ENCODE measurements around the gene APOL4.
"Not testable (repeated sequence)": the region's sequence is repeated elsewhere in the genome, so short reads cannot be mapped to it uniquely, and the experiment has no call there.

Gene APOL4

DNA sequence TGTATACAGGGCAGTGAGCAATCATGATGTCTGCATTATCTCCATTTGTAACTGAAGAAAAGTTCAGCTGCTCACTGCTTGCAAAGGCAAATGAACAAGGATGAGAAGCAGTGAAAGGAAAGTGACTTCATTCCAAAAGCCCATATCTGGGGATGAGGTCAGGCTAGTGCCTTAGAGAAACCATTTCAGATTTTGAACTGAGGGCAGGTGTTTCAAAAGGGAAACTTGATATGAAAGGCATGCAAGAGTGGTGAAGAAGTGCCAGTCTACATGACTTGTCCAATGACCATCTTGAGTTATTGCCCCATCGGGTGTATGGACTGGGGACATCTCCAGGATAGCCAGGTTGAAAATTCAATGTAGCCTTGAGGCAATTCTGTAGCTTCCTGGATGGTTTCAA is 7.3 kb upstream of the APOL4 start:
- H3K4me3 ChIP-seq: no peak overlapping the region
- DNase-seq: no peak
- no peak overlapping the region for H3K27ac ChIP-seq
- TF ChIP-seq, protein P1, sequence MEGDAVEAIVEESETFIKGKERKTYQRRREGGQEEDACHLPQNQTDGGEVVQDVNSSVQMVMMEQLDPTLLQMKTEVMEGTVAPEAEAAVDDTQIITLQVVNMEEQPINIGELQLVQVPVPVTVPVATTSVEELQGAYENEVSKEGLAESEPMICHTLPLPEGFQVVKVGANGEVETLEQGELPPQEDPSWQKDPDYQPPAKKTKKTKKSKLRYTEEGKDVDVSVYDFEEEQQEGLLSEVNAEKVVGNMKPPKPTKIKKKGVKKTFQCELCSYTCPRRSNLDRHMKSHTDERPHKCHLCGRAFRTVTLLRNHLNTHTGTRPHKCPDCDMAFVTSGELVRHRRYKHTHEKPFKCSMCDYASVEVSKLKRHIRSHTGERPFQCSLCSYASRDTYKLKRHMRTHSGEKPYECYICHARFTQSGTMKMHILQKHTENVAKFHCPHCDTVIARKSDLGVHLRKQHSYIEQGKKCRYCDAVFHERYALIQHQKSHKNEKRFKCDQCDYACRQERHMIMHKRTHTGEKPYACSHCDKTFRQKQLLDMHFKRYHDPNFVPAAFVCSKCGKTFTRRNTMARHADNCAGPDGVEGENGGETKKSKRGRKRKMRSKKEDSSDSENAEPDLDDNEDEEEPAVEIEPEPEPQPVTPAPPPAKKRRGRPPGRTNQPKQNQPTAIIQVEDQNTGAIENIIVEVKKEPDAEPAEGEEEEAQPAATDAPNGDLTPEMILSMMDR (IDR thresholded peaks at IDR 0.05): no peak
- no peaks in the 10 kb centered on the region for H3K4me1 ChIP-seq
- H3K36me3 ChIP-seq: no peaks in the 10 kb centered on the region
- intact Hi-C loops (cut with DNase I; ENCODE audit: low total_unique reads): no loop called here
- H3K9me3 ChIP-seq: no peaks in the 10 kb centered on the region
- H3K27me3 ChIP-seq: peaks cover 0 to 6% of the 10 kb centered on the region in 2 donors

DNA sequence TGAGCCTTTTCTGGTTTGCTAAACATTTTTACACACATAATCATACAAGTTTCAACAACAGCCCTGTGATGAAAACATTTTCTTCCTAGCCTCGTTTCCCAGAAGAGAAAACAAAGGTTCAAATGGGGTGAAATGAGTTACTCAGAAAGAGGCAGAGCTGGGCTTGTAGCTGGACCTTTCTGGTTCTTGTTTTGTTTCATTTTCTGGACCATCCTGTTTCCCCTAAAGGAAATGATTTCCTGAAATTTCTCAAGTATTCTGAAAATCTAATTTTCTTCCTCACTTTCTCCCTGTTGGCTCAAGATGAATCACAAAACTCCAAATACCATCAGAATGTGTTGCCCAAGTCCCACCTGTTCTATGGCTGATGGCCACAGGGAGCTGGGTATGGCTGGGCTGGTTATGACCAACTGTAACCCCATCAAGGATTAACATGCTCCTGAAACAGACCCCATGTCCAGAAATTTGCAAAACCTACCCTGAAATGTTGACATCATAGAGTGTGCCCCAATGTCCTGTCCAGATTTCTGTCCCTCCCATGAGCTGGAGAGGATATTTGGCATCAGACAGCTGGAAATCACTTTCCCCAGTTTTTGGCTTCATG is 6.7 kb upstream of the APOL4 start:
- DNase-seq: peak in 1 of 2 donors; percentile 10
- Histone ChIP-seq H3K27me3 (peaks cover 0 to 3% of the 10 kb centered on the region in 2 donors), H3K4me3 (no peak overlapping the region), H3K9me3 (no peaks in the 10 kb centered on the region), H3K4me1 (no peaks in the 10 kb centered on the region), H3K27ac (no peak overlapping the region), H3K36me3 (no peaks in the 10 kb centered on the region)
- TF ChIP-seq, protein P1 (IDR thresholded peaks at IDR 0.05): no peak
- intact Hi-C loops (cut with DNase I; ENCODE audit: low total_unique reads): no loop called here

GRCh38 chr22:36206255-36206654 is 4.6 kb upstream of the APOL4 start:
- no peaks in the 10 kb centered on the region for H3K27me3 ChIP-seq
- H3K4me3 ChIP-seq: no peak overlapping the region
- H3K36me3 ChIP-seq: no peaks in the 10 kb centered on the region
- no peak overlapping the region for H3K27ac ChIP-seq
- intact Hi-C loops (cut with DNase I; ENCODE audit: low total_unique reads): no loop called here
- TF ChIP-seq, protein P1 (IDR thresholded peaks at IDR 0.05): no peak
- no peaks in the 10 kb centered on the region for H3K9me3 ChIP-seq
- no peak for DNase-seq
- H3K4me1 ChIP-seq: no peaks in the 10 kb centered on the region

DNA sequence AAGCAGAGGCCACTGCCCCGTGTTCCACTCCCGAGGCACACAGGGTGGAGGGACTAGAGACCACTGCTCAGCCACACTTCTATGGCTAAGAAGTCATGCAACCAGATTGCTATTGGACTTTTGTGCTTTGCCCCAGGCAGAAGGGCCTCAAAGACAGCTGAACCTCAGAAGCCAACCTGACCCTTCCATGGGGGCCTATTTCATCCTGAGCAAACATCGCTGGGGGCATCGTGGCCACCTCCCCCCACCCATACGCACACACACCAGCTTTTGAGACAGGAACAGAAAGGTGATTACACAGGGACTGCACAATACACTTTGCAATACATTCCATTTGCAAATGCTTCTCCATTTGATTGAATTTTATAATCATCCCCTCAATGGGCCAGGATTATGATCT is 4.0 kb upstream of the APOL4 start:
- H3K27me3 ChIP-seq; H3K4me1 ChIP-seq; H3K9me3 ChIP-seq; H3K4me3 ChIP-seq; DNase-seq; intact Hi-C loops (cut with DNase I; ENCODE audit: low total_unique reads); H3K27ac ChIP-seq; H3K36me3 ChIP-seq: not testable (repeated sequence)

GRCh38 chr22:36204632-36205015 is 3.0 kb upstream of the APOL4 start:
- H3K9me3 ChIP-seq: no peaks in the 10 kb centered on the region
- no peaks in the 10 kb centered on the region for H3K4me1 ChIP-seq
- H3K36me3 ChIP-seq: no peaks in the 10 kb centered on the region
- no peak for DNase-seq
- TF ChIP-seq, protein P1 (IDR thresholded peaks at IDR 0.05): no peak
- no peak overlapping the region for H3K4me3 ChIP-seq
- H3K27me3 ChIP-seq: peaks cover 0 to 2% of the 10 kb centered on the region in 2 donors
- intact Hi-C loops (cut with DNase I; ENCODE audit: low total_unique reads): loop anchor here (5.0 kb wide), 1 partner anchor 53 kb away; no protein-coding TSS in a partner anchor
- H3K27ac ChIP-seq: no peak overlapping the region

- Histone ChIP-seq H3K36me3 (no peaks in the 10 kb centered on the region), H3K27me3 (peaks cover 0 to 4% of the 10 kb centered on the region in 2 donors), H3K9me3 (no peaks in the 10 kb centered on the region), H3K27ac (no peak overlapping the region), H3K4me1 (no peaks in the 10 kb centered on the region), H3K4me3 (no peak overlapping the region)
- intact Hi-C loops (cut with DNase I; ENCODE audit: low total_unique reads): loop anchor here (5.0 kb wide), 1 partner anchor 53 kb away; no protein-coding TSS in a partner anchor
- no peak for DNase-seq
- TF ChIP-seq, protein P1 (IDR thresholded peaks at IDR 0.05): no peak
These were observed 2.5 kb upstream of the APOL4 start for GRCh38 chr22:36204001-36204631.

GRCh38 chr22:36203441-36203840 is 1.8 kb upstream of the APOL4 start:
- not testable (repeated sequence) for H3K9me3 ChIP-seq, H3K27me3 ChIP-seq
- intact Hi-C loops (cut with DNase I; ENCODE audit: low total_unique reads): loop anchor here (5.0 kb wide), 1 partner anchor 54 kb away; no protein-coding TSS in a partner anchor

DNA sequence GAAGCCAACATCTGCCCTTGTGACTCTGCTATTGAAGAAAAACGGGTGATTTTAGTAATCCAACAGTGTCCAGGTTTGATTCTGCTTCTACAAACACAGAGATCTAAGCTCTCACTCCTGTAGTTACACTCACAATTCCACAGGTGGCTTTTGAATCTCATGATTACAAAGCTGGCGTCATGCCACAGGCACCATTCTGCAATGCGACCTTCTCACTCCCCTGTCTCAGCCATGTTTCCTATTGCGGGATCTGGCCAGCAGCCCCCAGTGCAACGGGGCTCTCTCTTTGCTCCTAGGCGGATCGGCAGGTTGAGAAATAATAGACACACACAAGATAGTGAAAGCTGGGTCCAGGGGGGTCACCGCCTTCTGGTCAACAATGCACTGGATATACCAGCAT is 1.3 kb upstream of the APOL4 start:
- H3K4me1 ChIP-seq, H3K4me3 ChIP-seq, H3K36me3 ChIP-seq, H3K27me3 ChIP-seq, H3K27ac ChIP-seq, H3K9me3 ChIP-seq: not testable (repeated sequence)
- DNase-seq: peak in 1 of 2 donors; percentile 53
- intact Hi-C loops (cut with DNase I; ENCODE audit: low total_unique reads): loop anchor here (5.0 kb wide), 1 partner anchor 54 kb away; no protein-coding TSS in a partner anchor

More at GRCh38 chr22:36203441-36203840, 1.8 kb upstream of the APOL4 start:
- DNase-seq: peak in 1 of 2 donors; percentile 43
- H3K4me1 ChIP-seq, H3K4me3 ChIP-seq, H3K27ac ChIP-seq, H3K36me3 ChIP-seq: not testable (repeated sequence)

GRCh38 chr22:36201025-36201424 is 584 bp downstream of the APOL4 start:
- H3K36me3 ChIP-seq, H3K27ac ChIP-seq, DNase-seq, H3K9me3 ChIP-seq, H3K4me1 ChIP-seq, H3K27me3 ChIP-seq: not testable (repeated sequence)
- H3K4me3 ChIP-seq: peak overlapping the region in 1 of 2 donors; percentile 8
- intact Hi-C loops (cut with DNase I; ENCODE audit: low total_unique reads): loop anchor here (5.0 kb wide), 1 partner anchor 56 kb away; no protein-coding TSS in a partner anchor

Data from tibial artery (tissue), 4 donors.